Tibial artery (tissue), 4 donors: ENCODE results near the gene PMPCA.

Source experiments
- DNase-seq, 2 donors: peaks; one replicate each; pipeline ENCODE4 v3.0.0-alpha.2; 2019
- H3K27ac ChIP-seq, 2 donors: fragments of 200-600 bp; sonication (generic) in 1 of 2; 1 replicate in 1 of 2; 2 replicates in 1 of 2; pipeline ENCODE4 v1.5.1; 2018 to 2019; ENCODE audit warnings: mild to moderate bottlenecking in 1 of 2
- H3K27me3 ChIP-seq, 2 donors: fragments of 200-600 bp; sonication (generic) in 1 of 2; one replicate each; pipeline versions ENCODE4 v1.5.1 to v1.6.0; 2016 to 2019
- H3K36me3 ChIP-seq, 3 donors: fragments of 200-600 bp; sonication (generic) in 2 of 3; one replicate each; pipeline ENCODE4 v1.5.1; 2016 to 2019; ENCODE audit warnings: mild to moderate bottlenecking in 2 of 3
- H3K4me1 ChIP-seq, 4 donors: fragments of 200-600 bp; sonication (generic) in 2 of 4; 1 replicate in 3 of 4; 2 replicates in 1 of 4; pipeline ENCODE4 v1.5.1; 2016 to 2019
- H3K4me3 ChIP-seq, 2 donors: fragments of 200-600 bp; sonication (generic) in 1 of 2; 1 replicate in 1 of 2; 2 replicates in 1 of 2; pipeline ENCODE4 v1.5.1; 2018 to 2019; ENCODE audit warnings: mild to moderate bottlenecking in 2 of 2
- H3K9me3 ChIP-seq, 3 donors: fragments of 200-600 bp; sonication (generic) in 1 of 3; one replicate each; pipeline ENCODE4 v1.5.1; 2016 to 2019
- CTCF ChIP-seq, 2 experiments: fragments of 200-600 bp in 1 of 2; fragments of 450-650 bp in 1 of 2; IDR thresholded peaks; one replicate each; pipeline ENCODE4 v1.5.1; 2017 to 2019; ENCODE audit warnings: antibody characterized with exemption in 2 of 2, mild to moderate bottlenecking in 1 of 2, moderate library complexity in 1 of 2
- intact Hi-C: fragments of 100-400 bp; cut with DNase I; formaldehyde crosslinking; loops from one replicate; pipeline ENCODE4 v1.15.0; 2023; ENCODE audit warnings: low total_unique reads

Gene PMPCA

GRCh38 chr9:136379891-136380290, 30.6 kb upstream of the PMPCA start:
- TF ChIP-seq CTCF (IDR thresholded peaks at IDR 0.05): no peak
- peaks cover 23 to 81% (median 62%) of the 10 kb centered on the region in 3 donors for H3K36me3 ChIP-seq
- H3K4me1 ChIP-seq: no peaks in the 10 kb centered on the region
- no peak overlapping the region for H3K27ac ChIP-seq
- no peak overlapping the region for H3K4me3 ChIP-seq
- no peak for DNase-seq
- intact Hi-C loops: loop anchor here (5.0 kb wide), 1 partner anchor 1012 kb away; no protein-coding TSS in a partner anchor
- H3K27me3 ChIP-seq: no peaks in the 10 kb centered on the region
- no peaks in the 10 kb centered on the region for H3K9me3 ChIP-seq

DNA sequence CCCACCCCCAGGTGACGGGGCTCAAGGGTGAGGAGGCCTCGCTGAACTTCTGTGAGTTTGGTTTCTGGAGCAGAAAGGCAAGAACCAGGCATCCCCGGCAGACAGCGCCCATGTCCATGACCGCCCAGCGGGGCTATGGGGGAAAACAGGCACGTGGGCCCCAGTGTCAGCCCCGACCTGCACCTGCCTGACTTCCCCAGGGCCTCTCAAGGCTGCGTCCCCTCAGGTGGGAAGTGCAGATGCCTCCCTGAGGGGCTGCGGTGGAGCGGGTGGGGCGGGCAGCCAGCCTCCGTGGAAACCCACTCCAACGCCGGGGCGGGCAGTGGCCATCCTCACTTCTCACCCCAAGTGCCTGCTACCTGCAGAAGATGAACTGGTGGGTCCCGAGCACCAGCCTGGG, 30.1 kb upstream of the PMPCA start:
- Histone ChIP-seq H3K36me3 (peaks cover 23 to 84% (median 63%) of the 10 kb centered on the region in 3 donors), H3K4me3 (no peak overlapping the region)
- TF ChIP-seq CTCF (IDR thresholded peaks at IDR 0.05): no peak

GRCh38 chr9:136381311-136381710, 29.1 kb upstream of the PMPCA start:
- Histone ChIP-seq H3K27me3 (no peaks in the 10 kb centered on the region), H3K27ac (no peak overlapping the region), H3K4me1 (no peaks in the 10 kb centered on the region), H3K36me3 (peaks cover 23 to 86% (median 73%) of the 10 kb centered on the region in 3 donors), H3K4me3 (no peak overlapping the region), H3K9me3 (no peaks in the 10 kb centered on the region)
- intact Hi-C loops: loop anchor here (5.0 kb wide), 1 partner anchor 1011 kb away; no protein-coding TSS in a partner anchor
- no peak for DNase-seq
- TF ChIP-seq CTCF (IDR thresholded peaks at IDR 0.05): no peak

More for the DNA sequence above, 30.1 kb upstream of the PMPCA start:
- H3K27ac ChIP-seq: no peak overlapping the region
- DNase-seq: no peak
- intact Hi-C loops: loop anchor here (5.0 kb wide), 1 partner anchor 1012 kb away; no protein-coding TSS in a partner anchor
- H3K27me3 ChIP-seq: no peaks in the 10 kb centered on the region
- H3K9me3 ChIP-seq: no peaks in the 10 kb centered on the region
- H3K4me1 ChIP-seq: no peaks in the 10 kb centered on the region

DNA sequence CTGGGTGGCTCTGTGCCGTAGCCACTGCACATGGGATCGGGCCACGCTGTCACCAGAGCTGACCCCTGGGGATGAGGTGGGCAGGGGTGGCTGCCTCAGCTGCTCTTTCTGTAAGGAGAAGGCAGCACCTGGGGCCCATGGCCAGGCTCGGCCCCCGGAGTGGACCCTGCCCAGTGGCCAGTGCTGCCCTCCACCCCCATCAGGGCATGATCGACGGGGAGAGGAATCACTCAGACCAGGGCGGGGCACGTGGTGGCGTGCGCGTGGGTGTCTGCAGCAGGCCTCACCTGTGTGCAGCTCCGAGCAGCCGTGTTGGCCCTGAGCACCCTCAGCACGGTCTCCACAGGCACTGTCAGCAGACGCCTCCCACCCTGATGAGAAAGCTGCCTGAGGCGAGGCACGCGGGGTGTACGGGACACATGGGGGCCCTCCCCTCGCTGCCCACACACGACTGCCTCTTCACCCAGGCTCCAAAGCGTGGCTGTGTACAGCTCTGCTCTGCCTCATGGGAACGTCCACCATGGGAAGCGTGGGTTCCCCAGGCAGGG, 28.4 kb upstream of the PMPCA start:
- intact Hi-C loops: loop anchor here (5.0 kb wide), 1 partner anchor 1010 kb away; no protein-coding TSS in a partner anchor
- Histone ChIP-seq H3K27me3 (no peaks in the 10 kb centered on the region), H3K4me3 (no peak overlapping the region), H3K36me3 (peaks cover 27 to 93% (median 80%) of the 10 kb centered on the region in 3 donors), H3K27ac (no peak overlapping the region), H3K4me1 (no peaks in the 10 kb centered on the region), H3K9me3 (no peaks in the 10 kb centered on the region)
- no peak for DNase-seq
- no peak for TF ChIP-seq CTCF (IDR thresholded peaks at IDR 0.05)

- Histone ChIP-seq H3K4me3 (no peak overlapping the region), H3K9me3 (no peaks in the 10 kb centered on the region), H3K27me3 (no peaks in the 10 kb centered on the region), H3K36me3 (peaks cover 41 to 100% (median 91%) of the 10 kb centered on the region in 3 donors), H3K4me1 (no peaks in the 10 kb centered on the region), H3K27ac (no peak overlapping the region)
- intact Hi-C loops: loop anchor here (5.0 kb wide), 1 partner anchor 1009 kb away; no protein-coding TSS in a partner anchor
- no peak for TF ChIP-seq CTCF (IDR thresholded peaks at IDR 0.05)
- DNase-seq: no peak
These were observed 27.0 kb upstream of the PMPCA start for GRCh38 chr9:136383436-136383835.
